Measurements from ENCODE around the gene USP27X.

The USP27X gene

DNA sequence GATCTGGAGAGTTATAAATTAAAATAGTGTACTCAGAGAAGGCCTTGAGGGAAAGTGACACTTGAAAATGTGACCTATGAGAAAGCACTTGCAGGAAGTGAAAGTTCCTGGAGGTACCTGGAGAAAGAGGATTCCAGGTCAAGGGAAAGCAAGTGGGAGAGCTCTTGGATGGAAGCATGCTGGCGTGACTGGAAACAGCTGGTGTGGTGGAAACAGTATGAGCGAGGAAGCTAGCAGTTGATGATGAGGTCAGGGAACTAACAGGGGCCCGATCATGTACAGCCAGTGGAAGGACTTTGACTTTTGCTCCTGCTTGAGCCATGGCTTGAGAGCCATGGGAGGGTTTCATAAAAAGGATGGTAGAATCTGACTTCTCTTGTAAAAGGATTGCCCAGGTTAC, 33.6 kb downstream of the USP27X start:
- Histone ChIP-seq H4K20me1 (ENCODE audit: insufficient read depth, low read length) (no peaks in the 10 kb centered on the region), H3K9ac (ENCODE audit: low read length) (no peak overlapping the region), H3K4me3 (ENCODE audit: low read length) (no peak overlapping the region), H3K27me3 (replicated peaks; ENCODE audit: insufficient read depth, low read length) (no peaks in the 10 kb centered on the region), H2AFZ (ENCODE audit: low read length) (no peak overlapping the region), H3F3A (ENCODE audit: insufficient read depth, low read length) (no peaks in the 10 kb centered on the region), H3K9me3 (replicated peaks; ENCODE audit: insufficient read depth, low read length) (no peaks in the 10 kb centered on the region), H3K36me3 (replicated peaks; ENCODE audit: insufficient read depth, low read length) (no peaks in the 10 kb centered on the region), H3K9me2 (replicated peaks; ENCODE audit: insufficient read depth, low read length) (no peaks in the 10 kb centered on the region), H3K4me1 (ENCODE audit: low read length) (peaks cover 6% of the 10 kb centered on the region; the same call in 1 of the 2 replicates), H3K27ac (ENCODE audit: low read length) (no peak overlapping the region), H3K79me2 (ENCODE audit: low read length) (no peaks in the 10 kb centered on the region), H3K4me2 (ENCODE audit: low read depth, low read length) (no peak overlapping the region)
- no peak for DNase-seq
- no peak for TF ChIP-seq EZH2 (optimal IDR thresholded peaks at IDR 0.05; ENCODE audit: low read depth, low read length)
- no peak for TF ChIP-seq EZH2phosphoT487 (IDR thresholded peaks at IDR 0.05; ENCODE audit: low read length)
- TF ChIP-seq CTCF (IDR thresholded peaks at IDR 0.05; ENCODE audit: low read length), result no peak

DNA sequence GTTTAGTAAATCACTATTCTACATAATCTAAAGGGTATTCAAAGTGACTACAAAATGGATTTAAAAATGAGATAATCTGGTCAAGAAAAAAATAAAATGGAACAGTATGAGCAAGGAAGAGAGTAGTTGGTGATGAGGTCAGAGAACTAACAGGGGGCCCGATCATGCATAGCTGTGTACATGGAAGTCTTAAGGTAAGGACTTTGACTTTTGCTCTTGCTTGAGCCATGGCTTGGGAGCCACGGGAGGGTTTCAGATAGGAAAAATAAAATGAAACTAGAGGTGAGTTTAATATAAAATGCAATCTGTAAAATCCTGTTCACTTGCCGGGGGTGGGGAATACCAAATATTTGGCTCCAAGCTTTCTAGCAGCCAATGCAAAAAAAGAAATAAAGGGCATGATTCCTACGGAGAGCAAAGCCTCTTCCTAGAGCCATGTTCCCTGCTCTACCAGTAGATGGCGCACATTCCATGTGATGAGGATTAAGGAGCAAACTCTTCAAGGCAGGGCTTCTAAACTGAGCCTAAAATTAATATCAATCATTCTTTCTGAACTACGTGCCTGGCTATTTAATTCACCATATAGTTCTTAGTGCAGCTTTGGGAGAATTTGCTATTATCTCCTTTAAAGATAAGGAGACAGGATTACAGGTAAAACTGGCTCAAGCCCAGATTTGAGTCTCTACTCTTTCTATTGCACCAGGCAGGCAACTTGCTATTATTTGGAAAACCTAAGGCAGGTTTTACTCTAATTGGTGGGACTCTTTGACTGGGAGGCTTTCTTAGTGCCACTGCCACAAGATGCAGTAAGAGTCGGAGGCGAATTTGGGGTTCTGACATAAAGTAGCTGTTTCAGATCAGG, 36.3 kb downstream of the USP27X start:
- H3K9ac ChIP-seq (ENCODE audit: low read length), result no peak overlapping the region
- no peak overlapping the region for H3K4me2 ChIP-seq (ENCODE audit: low read depth, low read length)
- 0 out of 2 replicates have a peak, but pooled peaks cover 1% of the 10 kb centered on the region for H3K4me1 ChIP-seq (ENCODE audit: low read length)
- no peaks in the 10 kb centered on the region for H3K9me3 ChIP-seq (replicated peaks; ENCODE audit: insufficient read depth, low read length)
- no peaks in the 10 kb centered on the region for H3F3A ChIP-seq (ENCODE audit: insufficient read depth, low read length)
- H3K27ac ChIP-seq (ENCODE audit: low read length), result no peak overlapping the region
- H3K36me3 ChIP-seq (replicated peaks; ENCODE audit: insufficient read depth, low read length), result no peaks in the 10 kb centered on the region
- no peaks in the 10 kb centered on the region for H3K79me2 ChIP-seq (ENCODE audit: low read length)
- H4K20me1 ChIP-seq (ENCODE audit: insufficient read depth, low read length), result no peaks in the 10 kb centered on the region
- no peak overlapping the region for H2AFZ ChIP-seq (ENCODE audit: low read length)
- H3K4me3 ChIP-seq (ENCODE audit: low read length), result no peak overlapping the region
- H3K9me2 ChIP-seq (replicated peaks; ENCODE audit: insufficient read depth, low read length), result no peaks in the 10 kb centered on the region
- DNase-seq, result peak; percentile 58
- TF ChIP-seq CTCF (IDR thresholded peaks at IDR 0.05; ENCODE audit: low read length) (peak; percentile 75), EZH2 (optimal IDR thresholded peaks at IDR 0.05; ENCODE audit: low read depth, low read length) (no peak)
- H3K27me3 ChIP-seq (replicated peaks; ENCODE audit: insufficient read depth, low read length), result no peaks in the 10 kb centered on the region

DNA sequence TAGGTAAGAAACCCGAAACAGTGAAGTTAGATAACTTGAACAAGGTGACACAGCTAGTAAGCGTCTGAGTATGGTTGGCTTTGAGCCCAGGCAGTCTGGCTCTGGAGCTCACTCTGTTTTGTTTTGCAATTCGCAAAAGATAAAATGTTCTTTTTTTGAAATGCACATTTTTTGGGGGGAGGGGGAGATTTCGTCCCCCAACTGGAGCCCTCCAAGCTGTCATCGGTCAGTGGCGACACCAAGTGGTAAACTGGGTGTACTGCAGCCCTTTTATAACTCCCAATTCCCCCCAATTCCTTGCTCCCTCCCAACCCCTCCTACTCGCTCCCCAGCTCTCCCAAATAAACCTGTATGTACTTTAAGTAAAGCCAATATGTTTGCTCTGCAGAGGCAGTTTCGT, 40.3 kb downstream of the USP27X start:
- DNase-seq, result peak; percentile 21
- Histone ChIP-seq H3K9me2 (replicated peaks; ENCODE audit: insufficient read depth, low read length) (no peaks in the 10 kb centered on the region), H3K9ac (ENCODE audit: low read length) (no peak overlapping the region), H3K9me3 (replicated peaks; ENCODE audit: insufficient read depth, low read length) (no peaks in the 10 kb centered on the region), H3K4me2 (ENCODE audit: low read depth, low read length) (no peak overlapping the region), H3K27ac (ENCODE audit: low read length) (no peak overlapping the region), H3F3A (ENCODE audit: insufficient read depth, low read length) (no peaks in the 10 kb centered on the region), H3K4me3 (ENCODE audit: low read length) (no peak overlapping the region), H3K27me3 (replicated peaks; ENCODE audit: insufficient read depth, low read length) (no peaks in the 10 kb centered on the region), H2AFZ (ENCODE audit: low read length) (no peak overlapping the region), H3K4me1 (ENCODE audit: low read length) (no peaks in the 10 kb centered on the region), H4K20me1 (ENCODE audit: insufficient read depth, low read length) (no peaks in the 10 kb centered on the region), H3K79me2 (ENCODE audit: low read length) (no peaks in the 10 kb centered on the region), H3K36me3 (replicated peaks; ENCODE audit: insufficient read depth, low read length) (no peaks in the 10 kb centered on the region)
- TF ChIP-seq CTCF (IDR thresholded peaks at IDR 0.05; ENCODE audit: low read length) (peak; percentile 74), EZH2phosphoT487 (IDR thresholded peaks at IDR 0.05; ENCODE audit: low read length) (no peak), EZH2 (optimal IDR thresholded peaks at IDR 0.05; ENCODE audit: low read depth, low read length) (no peak)

Measured in MM.1S (cell line).